Body of pancreas (tissue), 4 donors: ENCODE results near the gene MED26.

Experiments used
- POLR2A ChIP-seq, 3 donors: fragments of 450-650 bp; IDR thresholded peaks; one replicate each; pipeline ENCODE4 v1.6.1; 2016; ENCODE audit warnings: antibody characterized with exemption in 3 of 3, mild to moderate bottlenecking in 2 of 3
- TF ChIP-seq, protein P1 (sequence below), 7 experiments: fragments of 450-650 bp in 4 of 7; fragments of 200-600 bp in 3 of 7; sonication (generic) in 3 of 7; IDR thresholded peaks; one replicate each; pipeline ENCODE4 v1.5.1; 2016 to 2019; ENCODE audit warnings: antibody characterized with exemption in 7 of 7

DNA sequence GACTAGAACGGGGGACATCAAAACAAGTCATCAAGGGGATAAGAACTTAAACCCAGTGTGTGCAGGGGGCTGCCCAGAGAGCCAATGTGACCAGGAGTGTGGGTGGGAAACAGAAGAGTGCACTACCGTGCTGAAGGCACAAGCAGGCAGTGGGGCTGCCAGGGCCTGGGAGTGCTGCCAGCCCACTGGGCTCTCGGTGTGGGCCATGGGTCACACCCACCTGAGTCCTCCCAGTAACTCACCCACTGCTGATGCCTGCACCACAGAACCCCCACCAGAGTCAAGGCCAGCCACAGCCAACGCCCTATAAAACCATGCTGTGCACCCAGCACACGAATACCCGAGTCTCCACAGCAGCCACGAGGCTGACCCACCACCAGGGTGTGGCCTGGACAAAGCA lies 8.5 kb downstream of the MED26 start:
- TF ChIP-seq, protein P1, sequence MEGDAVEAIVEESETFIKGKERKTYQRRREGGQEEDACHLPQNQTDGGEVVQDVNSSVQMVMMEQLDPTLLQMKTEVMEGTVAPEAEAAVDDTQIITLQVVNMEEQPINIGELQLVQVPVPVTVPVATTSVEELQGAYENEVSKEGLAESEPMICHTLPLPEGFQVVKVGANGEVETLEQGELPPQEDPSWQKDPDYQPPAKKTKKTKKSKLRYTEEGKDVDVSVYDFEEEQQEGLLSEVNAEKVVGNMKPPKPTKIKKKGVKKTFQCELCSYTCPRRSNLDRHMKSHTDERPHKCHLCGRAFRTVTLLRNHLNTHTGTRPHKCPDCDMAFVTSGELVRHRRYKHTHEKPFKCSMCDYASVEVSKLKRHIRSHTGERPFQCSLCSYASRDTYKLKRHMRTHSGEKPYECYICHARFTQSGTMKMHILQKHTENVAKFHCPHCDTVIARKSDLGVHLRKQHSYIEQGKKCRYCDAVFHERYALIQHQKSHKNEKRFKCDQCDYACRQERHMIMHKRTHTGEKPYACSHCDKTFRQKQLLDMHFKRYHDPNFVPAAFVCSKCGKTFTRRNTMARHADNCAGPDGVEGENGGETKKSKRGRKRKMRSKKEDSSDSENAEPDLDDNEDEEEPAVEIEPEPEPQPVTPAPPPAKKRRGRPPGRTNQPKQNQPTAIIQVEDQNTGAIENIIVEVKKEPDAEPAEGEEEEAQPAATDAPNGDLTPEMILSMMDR (IDR thresholded peaks at IDR 0.05), result no peak
- TF ChIP-seq POLR2A (IDR thresholded peaks at IDR 0.05), result no peak
